Caco-2 (cell line): Measurements from ENCODE around the gene SUGT1. TPM values are rescaled to one million over a fixed set of nuclear protein-coding genes. Genes with fewer than 3 reads are reported as not detected.
A peak's percentile ranks its signal among the peaks of the same experiment; 100 is the strongest.

ENCODE experiments used
- BruUV-seq: library from RNA; stranded (reverse); fragments of 400-500 nt; replicated peaks from 2 replicates; lab custom pipeline; 2021; lab: Mats Ljungman, UMichigan
- CTCF ChIA-PET: fragments of 300-600 bp; sonication (Branson Sonifier 250); formaldehyde crosslinking; loops from one replicate; lab custom pipeline; 2022; ENCODE audit warnings: antibody characterized with exemption; lab: Charles Lee
- POLR2A ChIA-PET: fragments of 300-600 bp; sonication (Branson Sonifier 250); formaldehyde crosslinking; loops from one replicate; lab custom pipeline; 2022; ENCODE audit warnings: antibody characterized with exemption; lab: Charles Lee
- DNase-seq, 2 experiments: peaks; one replicate each; pipeline versions ENCODE4 v3.0.0 to v3.0.0-alpha.2; 2020 to 2022
- H3K27me3 ChIP-seq: replicated peaks from 2 replicates; pipeline ENCODE4 v1.6.0; 2011; ENCODE audit warnings: low read length; ENCODE audit not compliant: control insufficient read depth, insufficient read depth
- H3K36me3 ChIP-seq: 2 replicates; pipeline ENCODE4 v1.5.1; 2011; ENCODE audit warnings: low read length; ENCODE audit not compliant: control insufficient read depth, insufficient read depth
- H3K4me1 ChIP-seq: fragments of 250-450 bp; sonication (Bioruptor Pico); 2 replicates; pipeline ENCODE4 v1.5.1; 2020; ENCODE audit warnings: mild to moderate bottlenecking
- H3K4me3 ChIP-seq: 2 replicates; pipeline ENCODE4 v1.5.1; 2011; ENCODE audit warnings: low read depth, mild to moderate bottlenecking, control low read depth, low read length
- H3K9me3 ChIP-seq: fragments of 250-450 bp; sonication (Bioruptor Pico); 2 replicates; pipeline ENCODE4 v1.5.1; 2020; ENCODE audit warnings: mild to moderate bottlenecking, moderate library complexity
- H3K27ac Mint-ChIP-seq: one replicate; pipeline ENCODE4 v1.8.0; 2022; ENCODE audit warnings: mixed read lengths; ENCODE audit not compliant: unreplicated experiment
- H3K27me3 Mint-ChIP-seq: one replicate; pipeline ENCODE4 v1.8.0; 2022; ENCODE audit warnings: mixed read lengths; ENCODE audit not compliant: insufficient read depth, unreplicated experiment
- H3K36me3 Mint-ChIP-seq: one replicate; pipeline ENCODE4 v1.8.0; 2022; ENCODE audit warnings: mild to moderate bottlenecking, mixed read lengths; ENCODE audit not compliant: insufficient read depth, unreplicated experiment
- H3K4me1 Mint-ChIP-seq: one replicate; pipeline ENCODE4 v1.8.0; 2022; ENCODE audit warnings: low read depth, mixed read lengths; ENCODE audit not compliant: unreplicated experiment
- H3K4me3 Mint-ChIP-seq: one replicate; pipeline ENCODE4 v1.8.0; 2022; ENCODE audit warnings: mild to moderate bottlenecking, moderate library complexity, mixed read lengths; ENCODE audit not compliant: unreplicated experiment
- H3K9me3 Mint-ChIP-seq: one replicate; pipeline ENCODE4 v1.8.0; 2022; ENCODE audit warnings: mixed read lengths; ENCODE audit not compliant: unreplicated experiment
- CTCF ChIP-seq, 2 experiments: fragments of 200-600 bp in 1 of 2; IDR thresholded peaks; 1 replicate in 1 of 2; 2 replicates in 1 of 2; pipeline versions ENCODE4 v1.5.1 to v1.8.0; 2011 to 2022; ENCODE audit warnings: antibody characterized with exemption in 1 of 2, control low read depth in 1 of 2, inconsistent platforms in 1 of 2, low read depth in 1 of 2, low read length in 1 of 2, mild to moderate bottlenecking in 1 of 2, moderate library complexity in 1 of 2; ENCODE audit not compliant: insufficient read depth in 1 of 2, severe bottlenecking in 1 of 2, unreplicated experiment in 1 of 2
- intact Hi-C: fragments of 100-400 bp; cut with micrococcal nuclease; formaldehyde crosslinking; loops from one replicate; pipeline ENCODE4 v1.10.0; 2022; ENCODE audit not compliant: unreplicated experiment
- total RNA-seq: library from RNA; stranded (reverse); gene quantifications from 2 replicates; pipeline ENCODE4 v1.2.3, GENCODE V29; 2022

Gene SUGT1
- total RNA-seq, 1 experiment from 2014 or later, result 73.6 TPM

GRCh38 chr13:52646967-52647366 lies 5.7 kb upstream of the SUGT1 start:
- no TSS peak for BruUV-seq
- H3K27ac Mint-ChIP-seq, result no peak overlapping the region
- H3K36me3 Mint-ChIP-seq, result peaks cover 6% of the 10 kb centered on the region
- no peak for DNase-seq
- no peaks in the 10 kb centered on the region for H3K9me3 Mint-ChIP-seq
- Histone ChIP-seq H3K36me3 (peaks cover 3% of the 10 kb centered on the region; the same call in 1 of the 2 replicates), H3K27me3 (no peaks in the 10 kb centered on the region), H3K9me3 (no peaks in the 10 kb centered on the region), H3K4me3 (no peak overlapping the region), H3K4me1 (peaks cover 9% of the 10 kb centered on the region)
- H3K4me1 Mint-ChIP-seq, result no peaks in the 10 kb centered on the region
- CTCF ChIA-PET, result no interaction called here
- H3K4me3 Mint-ChIP-seq, result no peak overlapping the region
- H3K27me3 Mint-ChIP-seq, result no peaks in the 10 kb centered on the region
- POLR2A ChIA-PET, result no interaction called here
- no peak for TF ChIP-seq CTCF (IDR thresholded peaks at IDR 0.05; ENCODE audit: insufficient read depth in 1 of 2, low read depth in 1 of 2, low read length in 1 of 2, severe bottlenecking in 1 of 2, unreplicated experiment in 1 of 2)
- intact Hi-C loops, result no loop called here

- Histone ChIP-seq H3K9me3 (no peaks in the 10 kb centered on the region), H3K4me1 (peaks cover 17% of the 10 kb centered on the region), H3K36me3 (peaks cover 3% of the 10 kb centered on the region; the same call in 1 of the 2 replicates), H3K27me3 (no peaks in the 10 kb centered on the region), H3K4me3 (peak overlapping the region; percentile 53)
- intact Hi-C loops, result loop anchor here (5.0 kb wide), 1 partner anchor 193 kb away; the partner anchor contains the start of gene CKAP2
- Mint-ChIP-seq H3K27me3 (no peaks in the 10 kb centered on the region), H3K9me3 (no peaks in the 10 kb centered on the region), H3K4me3 (no peak overlapping the region), H3K36me3 (peaks cover 6% of the 10 kb centered on the region), H3K4me1 (no peaks in the 10 kb centered on the region), H3K27ac (no peak overlapping the region)
- no peak for TF ChIP-seq CTCF (IDR thresholded peaks at IDR 0.05; ENCODE audit: insufficient read depth in 1 of 2, low read depth in 1 of 2, low read length in 1 of 2, severe bottlenecking in 1 of 2, unreplicated experiment in 1 of 2)
- no TSS peak for BruUV-seq
- ChIA-PET POLR2A (no interaction called here), CTCF (no interaction called here)
- DNase-seq, result no peak
Measured at GRCh38 chr13:52650731-52651130, 1.9 kb upstream of the SUGT1 start.

- intact Hi-C loops, result loop anchor here (1.0 to 5.0 kb wide), 3 partner anchors 35 to 195 kb away; partner anchors contain the start of gene CKAP2
- Histone ChIP-seq H3K27me3 (no peaks in the 10 kb centered on the region), H3K9me3 (no peaks in the 10 kb centered on the region), H3K36me3 (peaks cover 3% of the 10 kb centered on the region; the same call in 1 of the 2 replicates), H3K4me1 (peaks cover 17% of the 10 kb centered on the region), H3K4me3 (peak overlapping the region; percentile 53)
- H3K36me3 Mint-ChIP-seq, result peaks cover 6% of the 10 kb centered on the region
- POLR2A ChIA-PET, result interaction anchor here (1.7 to 2.5 kb wide), 5 partner anchors 13 to 35 kb away, joined by 4 to 37 read pairs (median 6); no protein-coding TSS in a partner anchor
- TF ChIP-seq CTCF (IDR thresholded peaks at IDR 0.05; ENCODE audit: insufficient read depth in 1 of 2, low read depth in 1 of 2, low read length in 1 of 2, severe bottlenecking in 1 of 2, unreplicated experiment in 1 of 2), result no peak
- no peak overlapping the region for H3K27ac Mint-ChIP-seq
- CTCF ChIA-PET, result interaction anchor here (1.4 to 2.9 kb wide), 3 partner anchors 13 to 202 kb away, joined by 4 to 12 read pairs (median 5); partner anchors contain the start of gene VPS36
- H3K9me3 Mint-ChIP-seq, result no peaks in the 10 kb centered on the region
- DNase-seq, result no peak
- no peaks in the 10 kb centered on the region for H3K27me3 Mint-ChIP-seq
- no peak overlapping the region for H3K4me3 Mint-ChIP-seq
- H3K4me1 Mint-ChIP-seq, result no peaks in the 10 kb centered on the region
- no TSS peak for BruUV-seq
Measured at GRCh38 chr13:52651897-52652195, 790 bp upstream of the SUGT1 start.
